Measurements from ENCODE around the gene EHD3.

EHD3 gene

GRCh38 chr2:31238126-31238905, 4.4 kb downstream of the EHD3 start:
- H3K27me3 ChIP-seq (replicated peaks) = no peaks in the 10 kb centered on the region
- H3K27ac ChIP-seq = no peak overlapping the region
- TF ChIP-seq CTCF (IDR thresholded peaks at IDR 0.05; ENCODE audit: low read depth, low read length, missing control alignments) = no peak
- in situ Hi-C loops (cut with HindIII; ENCODE audit: low pct_ligation_motif_present, low sequenced_read_pairs) = no loop called here
- peaks cover 4% of the 10 kb centered on the region for H3K36me3 ChIP-seq (replicated peaks)
- DNase-seq = no peak
- H3K4me3 ChIP-seq (ENCODE audit: low read depth, low read length) = no peak overlapping the region

DNA sequence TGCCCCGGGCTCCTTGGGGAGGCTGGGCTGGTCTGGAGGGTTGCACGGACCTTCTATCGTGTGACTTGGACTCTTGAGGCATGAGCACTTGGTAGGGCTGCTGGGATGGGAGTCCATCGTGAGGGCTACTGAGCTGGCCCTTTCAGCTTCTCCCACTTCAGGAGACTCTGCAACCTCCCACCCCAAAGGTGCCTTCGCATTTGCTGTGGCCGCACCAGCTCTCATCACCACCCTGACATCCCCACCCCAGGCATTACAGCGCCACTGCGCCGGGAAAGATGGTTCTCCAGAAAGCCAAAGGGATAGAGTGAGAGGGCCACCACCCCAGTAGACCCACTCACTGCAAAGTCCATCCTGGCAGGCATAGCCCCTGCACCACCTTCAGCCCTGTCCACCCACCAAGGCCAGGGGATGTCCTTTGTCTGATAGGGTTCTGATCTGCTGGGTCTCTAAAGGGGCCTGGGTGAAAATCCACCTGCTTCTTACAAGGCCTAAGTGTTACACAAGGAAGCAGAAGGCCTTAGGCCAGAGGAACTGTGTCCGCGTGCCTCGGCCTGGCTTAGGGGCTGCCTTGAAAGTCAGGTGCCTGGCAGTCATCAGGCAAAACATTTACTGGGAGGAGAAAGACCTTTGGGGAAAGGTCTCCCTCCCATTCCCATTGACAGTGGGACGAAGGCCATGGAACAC, 5.1 kb downstream of the EHD3 start:
- TF ChIP-seq CTCF (IDR thresholded peaks at IDR 0.05; ENCODE audit: low read depth, low read length, missing control alignments) = no peak
- H3K27ac ChIP-seq = peak overlapping the region; percentile 66
- peaks cover 4% of the 10 kb centered on the region for H3K36me3 ChIP-seq (replicated peaks)
- in situ Hi-C loops (cut with HindIII; ENCODE audit: low pct_ligation_motif_present, low sequenced_read_pairs) = no loop called here
- no peak for DNase-seq
- H3K27me3 ChIP-seq (replicated peaks) = no peaks in the 10 kb centered on the region
- no peak overlapping the region for H3K4me3 ChIP-seq (ENCODE audit: low read depth, low read length)

DNA sequence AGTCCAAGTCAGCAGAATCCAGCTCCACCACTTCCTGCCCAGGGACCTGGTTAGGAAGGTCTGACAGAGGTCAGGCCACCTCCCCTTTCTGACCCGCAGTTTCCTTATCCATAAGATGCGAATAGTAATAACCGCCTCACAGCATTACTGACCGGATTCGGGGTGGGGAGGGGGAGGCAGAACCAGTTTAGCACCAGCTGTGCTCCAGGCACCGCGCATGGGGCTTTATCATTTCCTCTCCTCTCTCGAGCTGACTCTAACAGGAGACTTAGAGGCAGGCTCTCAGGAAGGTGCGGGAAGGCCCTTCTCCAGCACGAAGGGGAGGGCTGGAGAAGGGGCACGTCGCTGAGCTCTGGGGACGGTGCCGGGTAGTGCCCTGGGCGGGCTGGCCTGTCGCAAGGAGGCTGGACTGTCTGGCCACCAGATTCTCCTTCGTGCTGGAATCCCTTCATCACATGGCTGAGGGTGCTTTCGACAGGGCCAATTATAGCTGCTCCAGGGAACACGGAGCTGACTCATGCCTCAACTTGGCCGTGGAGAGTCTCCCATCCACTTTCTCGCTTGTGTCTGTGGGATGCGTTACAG, 5.7 kb downstream of the EHD3 start:
- Histone ChIP-seq H3K4me3 (ENCODE audit: low read depth, low read length) (no peak overlapping the region), H3K36me3 (replicated peaks) (peaks cover 7% of the 10 kb centered on the region), H3K27ac (peak overlapping the region; percentile 66), H3K27me3 (replicated peaks) (no peaks in the 10 kb centered on the region)
- TF ChIP-seq CTCF (IDR thresholded peaks at IDR 0.05; ENCODE audit: low read depth, low read length, missing control alignments) = no peak
- in situ Hi-C loops (cut with HindIII; ENCODE audit: low pct_ligation_motif_present, low sequenced_read_pairs) = no loop called here
- DNase-seq = peak; percentile 73

DNA sequence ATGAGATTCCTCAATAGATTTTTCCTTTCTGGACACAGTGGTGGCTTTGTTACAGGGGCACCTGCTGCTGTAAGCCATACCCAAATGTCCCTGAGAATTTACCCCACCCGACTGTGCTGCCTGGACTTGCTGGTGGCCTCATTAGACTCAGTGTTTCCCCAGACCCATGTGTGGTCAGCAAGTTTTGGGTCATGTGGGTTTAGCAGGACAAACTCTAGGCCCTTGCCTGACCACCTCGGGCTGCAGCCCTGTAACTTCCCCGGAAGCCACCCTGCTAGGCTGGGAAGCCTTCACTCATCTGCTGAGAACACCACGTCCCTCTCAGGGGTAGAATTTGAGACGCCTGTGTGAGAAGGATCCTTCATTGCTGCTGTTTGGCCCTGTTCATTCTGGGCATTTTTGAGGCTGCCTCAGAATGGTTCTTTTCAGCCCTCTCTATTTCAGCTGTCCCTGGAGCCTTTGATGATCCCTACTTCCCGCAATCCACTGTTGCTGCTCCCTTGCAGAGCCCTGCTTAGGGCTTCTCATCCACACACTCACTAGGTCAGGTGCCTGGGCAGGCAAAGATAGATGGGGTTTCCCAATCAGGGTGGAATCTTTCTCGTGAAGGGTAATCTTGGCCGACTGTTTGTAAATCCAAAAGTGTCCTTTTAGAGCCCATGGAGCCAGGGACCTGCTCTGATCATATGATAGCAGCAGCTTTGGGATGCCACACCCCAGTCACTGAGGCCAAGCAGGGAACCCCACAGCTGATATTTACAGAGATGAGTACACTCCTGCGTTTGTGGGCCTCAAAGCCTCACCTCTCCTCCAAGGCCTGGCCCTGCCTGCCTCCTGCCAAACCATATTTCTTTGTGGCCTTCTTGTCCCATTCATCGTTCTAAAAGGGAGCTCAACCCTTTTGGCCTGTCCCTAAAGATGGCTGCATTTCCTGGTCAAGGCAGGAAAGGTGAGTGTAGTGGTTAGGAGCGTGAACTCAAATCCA, 6.7 kb downstream of the EHD3 start:
- Histone ChIP-seq H3K4me3 (ENCODE audit: low read depth, low read length) (no peak overlapping the region), H3K27ac (peak overlapping the region; percentile 66), H3K27me3 (replicated peaks) (no peaks in the 10 kb centered on the region), H3K36me3 (replicated peaks) (peaks cover 7% of the 10 kb centered on the region)
- in situ Hi-C loops (cut with HindIII; ENCODE audit: low pct_ligation_motif_present, low sequenced_read_pairs) = no loop called here
- no peak for TF ChIP-seq CTCF (IDR thresholded peaks at IDR 0.05; ENCODE audit: low read depth, low read length, missing control alignments)
- no peak for DNase-seq

GRCh38 chr2:31241625-31242270, 7.8 kb downstream of the EHD3 start:
- no peak overlapping the region for H3K4me3 ChIP-seq (ENCODE audit: low read depth, low read length)
- no peak for TF ChIP-seq CTCF (IDR thresholded peaks at IDR 0.05; ENCODE audit: low read depth, low read length, missing control alignments)
- in situ Hi-C loops (cut with HindIII; ENCODE audit: low pct_ligation_motif_present, low sequenced_read_pairs) = no loop called here
- peaks cover 7% of the 10 kb centered on the region for H3K36me3 ChIP-seq (replicated peaks)
- no peaks in the 10 kb centered on the region for H3K27me3 ChIP-seq (replicated peaks)
- no peak overlapping the region for H3K27ac ChIP-seq
- DNase-seq = no peak

Data from brain microvascular endothelial cell (primary cell).